ENCODE data around the gene EIPR1. TPM values are rescaled to one million over a fixed set of nuclear protein-coding genes. Genes with fewer than 3 reads are reported as not detected.
A peak's percentile ranks its signal among the peaks of the same experiment; 100 is the strongest.
"Not testable (repeated sequence)": the region's sequence is repeated elsewhere in the genome, so short reads cannot be mapped to it uniquely, and the experiment has no call there.

Gene EIPR1
- total RNA-seq, 1 donor from 2014 or later = 44.8 TPM

GRCh38 chr2:3403587-3404334 lies 26.1 kb upstream of the EIPR1 start:
- DNase-seq (ENCODE audit: low read depth, low spot score) = no peak

- no peak for DNase-seq (ENCODE audit: low read depth, low spot score)
Measured at GRCh38 chr2:3399829-3400228, 22.2 kb upstream of the EIPR1 start.

- no peak for DNase-seq (ENCODE audit: low read depth, low spot score)
Measured at GRCh38 chr2:3399381-3399780, 21.8 kb upstream of the EIPR1 start.

DNA sequence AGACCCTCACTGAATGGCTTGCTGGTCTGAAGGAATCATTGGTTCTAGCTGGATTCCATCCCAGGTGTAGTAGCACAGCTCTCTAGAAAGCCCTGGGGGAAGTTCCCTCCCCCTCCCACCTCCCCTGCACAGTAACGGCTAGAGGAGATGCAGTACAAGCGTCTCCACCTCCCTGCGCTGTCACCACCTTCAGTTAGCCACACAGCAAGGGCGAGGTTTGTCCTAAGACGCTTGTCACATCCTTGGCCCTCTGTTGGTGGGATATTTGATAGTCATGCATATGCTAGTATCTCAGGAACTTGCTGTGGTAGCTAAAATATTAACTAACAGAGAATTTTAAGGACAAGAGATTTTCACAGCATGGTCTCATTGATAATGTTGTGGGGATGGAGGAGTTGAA lies 21.2 kb upstream of the EIPR1 start:
- no peak for DNase-seq (ENCODE audit: low read depth, low spot score)

DNA sequence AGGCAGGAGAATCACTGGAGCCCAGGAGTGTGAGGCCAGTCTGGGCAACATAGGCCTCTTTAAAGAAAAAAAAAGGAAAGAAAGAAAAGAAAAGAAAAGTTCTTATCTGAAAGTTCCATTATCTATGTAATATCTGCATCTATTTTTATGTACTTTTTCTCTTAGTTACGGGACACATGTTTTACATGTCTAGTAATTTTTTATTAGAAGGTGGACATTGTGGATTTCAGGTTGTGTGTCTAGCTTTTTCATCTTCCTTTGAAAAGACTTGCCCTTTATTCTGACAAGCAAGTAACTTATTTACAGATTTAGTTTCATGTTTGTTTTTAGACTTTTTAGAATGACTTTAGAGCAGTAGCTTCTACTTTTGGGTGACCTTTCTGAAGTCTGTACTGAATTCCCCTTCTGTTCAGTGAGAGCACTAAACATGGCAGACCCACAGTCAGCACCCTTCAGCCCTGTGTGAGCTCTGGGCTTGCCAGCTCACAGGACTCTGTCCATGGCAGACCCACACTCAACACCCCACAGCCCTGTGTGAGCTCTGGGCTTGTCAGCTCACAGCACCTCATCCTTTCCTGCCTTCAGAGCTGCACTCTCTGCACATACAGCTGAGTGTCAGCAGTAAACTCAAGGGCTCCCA lies 19.4 kb upstream of the EIPR1 start:
- no peak for DNase-seq (ENCODE audit: low read depth, low spot score)

DNA sequence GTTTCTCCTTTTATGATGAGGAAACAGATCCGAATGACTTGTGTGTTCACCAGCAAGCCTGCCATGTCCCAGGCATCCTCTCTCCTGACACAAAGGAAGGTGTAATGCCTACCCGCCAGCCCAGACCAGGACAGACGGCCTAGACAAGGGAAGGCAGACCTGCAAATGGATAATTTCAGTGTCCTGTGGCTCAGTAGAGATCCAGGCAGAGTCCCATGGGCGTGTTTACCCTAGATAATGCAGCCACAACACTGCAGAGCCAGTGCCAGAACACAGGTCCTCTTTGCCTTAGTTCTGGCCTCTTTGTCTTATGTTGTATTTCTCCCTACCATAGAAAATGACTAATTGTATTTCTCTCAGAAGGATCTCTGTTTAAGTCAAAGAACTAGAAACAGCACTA lies 14.6 kb upstream of the EIPR1 start:
- DNase-seq (ENCODE audit: low read depth, low spot score) = no peak

GRCh38 chr2:3390041-3390440 lies 12.4 kb upstream of the EIPR1 start:
- DNase-seq (ENCODE audit: low read depth, low spot score) = no peak

GRCh38 chr2:3389193-3389592 lies 11.6 kb upstream of the EIPR1 start:
- no peak for DNase-seq (ENCODE audit: low read depth, low spot score)

- no peak for DNase-seq (ENCODE audit: low read depth, low spot score)
Measured at GRCh38 chr2:3388412-3388738, 10.8 kb upstream of the EIPR1 start.

DNA sequence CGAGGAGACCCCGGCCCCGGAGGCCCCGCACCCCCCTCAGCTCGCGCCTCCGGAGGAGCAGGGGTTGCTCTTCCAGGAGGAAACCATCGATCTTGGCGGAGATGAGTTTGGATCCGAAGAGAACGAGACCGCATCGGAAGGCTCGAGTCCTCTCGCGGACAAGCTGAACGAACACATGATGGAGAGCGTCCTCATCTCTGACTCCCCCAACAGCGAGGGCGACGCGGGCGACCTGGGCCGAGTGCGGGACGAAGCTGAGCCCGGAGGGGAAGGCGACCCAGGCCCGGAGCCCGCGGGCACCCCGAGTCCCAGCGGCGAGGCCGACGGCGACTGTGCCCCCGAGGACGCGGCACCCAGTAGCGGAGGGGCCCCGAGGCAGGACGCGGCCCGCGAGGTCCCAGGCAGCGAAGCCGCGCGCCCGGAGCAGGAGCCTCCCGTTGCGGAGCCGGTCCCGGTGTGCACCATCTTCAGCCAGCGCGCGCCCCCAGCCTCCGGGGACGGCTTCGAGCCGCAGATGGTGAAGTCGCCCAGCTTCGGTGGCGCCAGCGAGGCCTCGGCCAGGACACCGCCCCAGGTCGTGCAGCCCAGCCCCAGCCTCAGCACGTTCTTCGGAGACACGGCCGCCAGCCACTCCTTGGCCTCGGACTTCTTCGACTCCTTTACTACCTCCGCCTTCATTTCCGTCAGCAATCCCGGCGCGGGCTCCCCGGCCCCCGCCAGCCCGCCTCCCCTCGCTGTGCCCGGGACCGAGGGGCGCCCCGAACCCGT lies 10.2 kb upstream of the EIPR1 start:
- DNase-seq (ENCODE audit: low read depth, low spot score) = no peak

DNA sequence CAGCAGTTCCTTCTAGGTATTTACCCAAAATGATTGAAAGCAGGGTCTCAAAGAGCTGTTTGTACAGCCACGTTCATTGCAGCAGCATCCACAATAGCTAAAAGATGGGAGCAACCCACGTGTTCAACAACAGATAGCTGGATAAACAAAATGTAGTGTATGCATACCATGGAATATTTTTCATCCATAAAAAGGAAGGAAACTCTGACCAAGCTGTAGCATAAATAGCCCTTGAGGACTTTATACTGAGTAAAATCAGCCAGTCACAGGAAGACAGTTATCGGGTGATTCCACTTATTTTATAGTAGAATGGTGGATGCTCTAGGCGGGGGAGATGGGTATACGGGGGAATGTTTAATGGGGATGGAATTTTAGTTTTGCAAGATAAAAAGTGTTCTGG lies 9.4 kb upstream of the EIPR1 start:
- no peak for DNase-seq (ENCODE audit: low read depth, low spot score)

DNA sequence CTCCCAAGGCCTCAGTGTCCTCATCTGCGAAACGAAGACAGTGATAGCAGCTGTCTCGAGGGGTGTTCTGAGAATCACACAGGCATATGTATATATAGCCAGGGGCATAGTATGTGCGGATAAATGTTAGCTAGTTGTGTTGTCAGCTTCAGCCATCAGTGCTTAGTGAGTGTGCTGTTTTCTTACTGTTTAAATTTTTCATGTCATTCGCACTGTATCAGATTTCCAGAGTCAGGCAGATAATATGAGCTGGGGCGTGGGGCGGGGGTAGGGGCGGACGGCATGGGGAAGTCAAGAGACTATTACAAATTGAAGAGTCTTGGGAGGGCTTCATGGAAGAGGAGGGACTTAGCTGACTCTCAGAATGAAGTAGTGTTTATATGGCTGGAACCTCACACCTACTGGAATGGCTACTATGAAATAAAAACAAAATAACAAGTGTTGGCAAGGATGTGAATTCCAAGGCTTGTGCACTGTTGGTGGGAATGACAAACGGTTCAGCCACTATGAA lies 8.9 kb upstream of the EIPR1 start:
- DNase-seq (ENCODE audit: low read depth, low spot score) = no peak

DNA sequence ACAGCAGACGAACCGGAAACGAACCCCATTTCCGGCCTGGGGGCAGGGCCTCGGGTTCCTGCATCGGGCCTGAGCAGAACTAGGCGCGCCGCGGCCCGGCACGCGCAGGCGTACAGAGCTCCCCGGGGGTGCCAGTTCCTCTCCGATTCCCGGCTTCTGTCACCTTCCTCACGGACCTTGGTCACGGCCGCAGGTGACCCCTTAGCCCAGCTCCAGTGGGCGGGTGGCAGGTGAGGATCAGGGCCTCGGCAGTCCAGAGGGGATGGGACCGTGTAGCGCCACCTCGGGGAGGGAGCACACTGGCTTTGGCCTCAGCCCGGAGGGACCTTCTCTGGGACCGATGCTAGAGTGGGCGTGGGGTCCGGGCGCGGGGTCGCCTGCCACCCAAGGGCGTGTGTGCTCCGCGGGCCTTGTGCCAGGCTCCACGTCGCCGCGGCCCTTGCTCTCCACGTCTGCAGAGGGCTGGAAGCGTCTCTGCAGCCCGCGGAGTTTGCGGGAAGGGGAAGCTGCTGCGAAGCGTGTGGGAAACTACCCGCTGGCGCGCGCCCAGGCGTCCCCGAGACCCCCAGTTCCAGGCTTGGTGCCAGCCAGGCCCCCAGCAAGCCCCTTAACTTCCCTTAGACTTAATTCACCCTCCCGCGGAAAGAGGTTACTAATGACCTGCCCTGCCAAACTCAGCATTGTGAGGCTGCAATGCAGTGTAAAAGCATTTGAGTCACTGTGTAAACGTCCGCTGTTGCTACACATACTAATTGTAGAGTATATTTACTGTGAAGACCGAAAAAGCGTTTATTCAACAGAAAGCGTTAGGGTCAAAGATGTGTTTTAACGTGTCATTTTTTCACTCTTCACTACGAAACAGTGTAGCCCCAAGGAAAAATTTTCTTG lies 2.3 kb upstream of the EIPR1 start, which contains the start of gene TRAPPC12:
Gene TRAPPC12, plus strand, starts transcription at position 48 of the 888 bp plus-strand sequence. CDS start 7,930 bp downstream, outside the sequence.
- DNase-seq (ENCODE audit: low read depth, low spot score) = peak; percentile 27

DNA sequence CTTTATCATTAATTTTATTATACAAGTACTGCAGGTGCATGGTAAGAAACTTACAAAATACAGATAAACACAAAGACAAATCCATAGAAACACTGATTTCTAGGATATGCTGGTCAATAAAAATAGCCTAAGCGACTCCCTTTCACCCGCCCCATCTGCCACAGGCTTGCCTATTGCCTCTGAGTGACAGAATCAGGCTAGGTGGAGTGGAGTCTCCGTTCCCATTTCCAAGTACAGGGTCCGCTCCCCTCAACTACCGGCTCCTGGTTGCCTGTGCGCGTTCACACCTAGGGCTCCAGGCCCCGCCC lies 1.7 kb upstream of the EIPR1 start:
- DNase-seq (ENCODE audit: low read depth, low spot score) = no peak

GRCh38 chr2:3377279-3377611 lies 373 bp downstream of the EIPR1 start:
- no peak for DNase-seq (ENCODE audit: low read depth, low spot score)

DNA sequence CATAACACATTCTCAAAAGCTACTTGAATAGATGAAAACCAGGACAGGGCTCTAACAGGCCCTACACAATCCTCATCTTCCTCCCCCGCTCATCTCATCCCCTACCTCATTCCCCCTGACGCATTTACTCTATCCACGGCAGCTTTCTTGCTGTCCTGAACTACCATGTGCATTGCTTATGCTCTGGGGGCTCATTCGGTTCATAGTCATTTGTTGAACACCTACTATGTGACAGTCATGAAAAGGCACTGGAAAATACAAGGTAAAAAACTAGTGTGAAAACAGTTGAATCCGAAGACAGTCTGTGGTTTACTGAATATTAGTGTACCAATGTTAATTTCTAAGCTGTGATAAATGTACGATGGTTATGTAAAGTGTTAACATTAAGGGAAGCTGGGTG lies 797 bp downstream of the EIPR1 start:
- DNase-seq (ENCODE audit: low read depth, low spot score) = no peak

- DNase-seq (ENCODE audit: low read depth, low spot score) = not testable (repeated sequence)
Measured at GRCh38 chr2:3369340-3370181, 8.1 kb downstream of the EIPR1 start.

DNA sequence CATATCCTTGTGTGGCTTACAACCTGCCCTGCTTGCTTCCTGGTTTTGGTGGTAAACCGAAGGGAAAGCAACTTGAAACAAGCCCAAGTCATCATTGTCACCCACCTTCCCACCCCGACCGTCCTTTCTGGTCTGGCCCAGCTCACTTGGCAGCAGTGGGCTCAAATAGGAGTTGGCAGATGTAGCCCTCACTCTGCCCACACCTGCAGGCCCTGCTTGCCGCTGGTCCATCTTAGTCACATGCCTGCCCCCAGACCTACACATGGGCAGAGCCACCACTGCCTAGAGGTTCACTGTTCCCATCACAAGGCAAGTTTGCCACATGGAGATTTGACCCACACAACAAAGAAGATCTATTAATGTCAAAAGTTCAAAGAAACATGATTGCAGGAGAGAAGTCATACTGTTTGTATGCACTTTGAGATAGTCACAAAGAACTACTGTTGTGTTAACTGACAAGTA lies 9.3 kb downstream of the EIPR1 start:
- no peak for DNase-seq (ENCODE audit: low read depth, low spot score)

DNA sequence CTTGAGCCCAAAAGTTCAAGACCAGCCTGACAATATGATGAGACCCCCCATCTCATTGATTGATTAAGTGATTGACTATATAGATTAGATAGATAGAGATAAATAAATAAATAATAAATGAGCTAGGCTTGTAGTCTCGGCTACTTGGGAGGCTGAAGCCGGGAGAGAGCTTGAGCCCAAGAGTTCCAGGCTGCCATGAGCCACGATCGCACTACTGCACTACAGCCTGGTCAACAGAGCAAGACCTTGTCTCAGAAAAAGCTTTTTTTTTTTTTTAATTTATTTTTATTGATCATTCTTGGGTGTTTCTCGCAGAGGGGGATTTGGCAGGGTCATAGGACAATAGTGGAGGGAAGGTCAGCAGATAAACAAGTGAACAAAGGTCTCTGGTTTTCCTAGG lies 12.4 kb downstream of the EIPR1 start:
- DNase-seq (ENCODE audit: low read depth, low spot score) = no peak

- no peak for DNase-seq (ENCODE audit: low read depth, low spot score)
Measured at GRCh38 chr2:3361518-3362389, 15.9 kb downstream of the EIPR1 start.

Data from pulmonary artery endothelial cell (primary cell).